Heart left ventricle (tissue), 13 donors: Measurements from ENCODE around the gene MYL6B.

Experiments
- POLR2A ChIP-seq, 2 donors: fragments of 450-650 bp; IDR thresholded peaks; one replicate each; pipeline ENCODE4 v1.6.1; 2017; ENCODE audit warnings: antibody characterized with exemption in 2 of 2, mild to moderate bottlenecking in 2 of 2, moderate library complexity in 2 of 2
- TF ChIP-seq, protein P1 (sequence below), 12 donors: fragments of 200-600 bp; sonication (generic) in 4 of 12; IDR thresholded peaks; one replicate each; pipeline versions ENCODE4 v1.5.0 to v1.8.0; 2018 to 2022; ENCODE audit warnings: antibody characterized with exemption in 12 of 12, mild to moderate bottlenecking in 5 of 12
- donor health status: ischemic (EF 13 %, LVEDD 7.1; RV severe dilation, severe dysfunction).
- donor health status: DM: no; HTN: yes; CAD: no.
- donor health status: DM: no; HTN: no; CAD: no.
- donor health status: ischemic (EF 25% LVEDD 6.9; RV normal size, moderate dysfunction).
- donor health status: ischemic (EF 25% LVEDD 5.7; RV mildly dilated, moderate dysfunction).
- donor health status: ischemic (EF 35%, LVEDD 5.7; RV mildly dilated, moderate dysfunction).
- donor health status: nonischemic (EF 11% LVEDD 7.7; RV severe dilation, severe dysfunction).
- donor health status: DM: yes; HTN: yes; CAD: no.
- donor health status: PGD.
- donor health status: ischemic (EF 29% LVEDD 5.4; RV normal size, mild dysfunction).
- donor health status: nonischemic (EF 23%, LVEDD 6.1; RV moderate dilation, normal function).

DNA sequence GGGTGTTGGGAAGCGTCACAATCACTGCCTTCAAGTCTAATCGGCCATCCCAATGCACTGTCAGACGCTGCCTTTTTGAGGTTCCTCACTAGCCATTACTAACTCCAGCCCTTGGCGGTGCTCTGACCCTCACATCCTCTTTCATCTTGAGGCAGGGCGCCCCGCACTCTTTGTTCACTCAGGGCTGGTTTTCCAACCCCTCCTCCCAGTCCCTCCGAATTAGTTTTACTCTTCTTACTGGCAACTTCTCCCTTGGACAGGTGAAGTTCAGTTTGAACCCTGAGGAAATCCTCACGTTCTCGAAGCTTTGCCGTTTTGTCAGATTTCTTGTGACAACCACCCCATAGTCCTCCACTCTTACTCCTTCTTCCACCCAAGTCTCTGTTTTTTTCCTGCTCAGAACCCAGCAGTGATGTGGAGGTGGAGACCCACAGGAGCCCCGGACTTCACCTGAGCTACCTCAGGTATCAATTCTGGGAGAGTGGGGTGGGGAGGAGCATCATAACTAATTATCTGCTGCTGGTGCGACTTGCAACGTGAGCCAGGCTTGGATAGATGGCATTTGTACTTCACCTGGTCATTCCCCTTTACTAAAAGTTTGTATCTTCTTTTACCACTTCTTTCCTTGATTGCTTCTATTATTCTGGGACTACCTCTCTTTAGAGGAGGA, 33.6 kb upstream of the MYL6B start:
- no peak for TF ChIP-seq POLR2A (IDR thresholded peaks at IDR 0.05)
- TF ChIP-seq, protein P1, sequence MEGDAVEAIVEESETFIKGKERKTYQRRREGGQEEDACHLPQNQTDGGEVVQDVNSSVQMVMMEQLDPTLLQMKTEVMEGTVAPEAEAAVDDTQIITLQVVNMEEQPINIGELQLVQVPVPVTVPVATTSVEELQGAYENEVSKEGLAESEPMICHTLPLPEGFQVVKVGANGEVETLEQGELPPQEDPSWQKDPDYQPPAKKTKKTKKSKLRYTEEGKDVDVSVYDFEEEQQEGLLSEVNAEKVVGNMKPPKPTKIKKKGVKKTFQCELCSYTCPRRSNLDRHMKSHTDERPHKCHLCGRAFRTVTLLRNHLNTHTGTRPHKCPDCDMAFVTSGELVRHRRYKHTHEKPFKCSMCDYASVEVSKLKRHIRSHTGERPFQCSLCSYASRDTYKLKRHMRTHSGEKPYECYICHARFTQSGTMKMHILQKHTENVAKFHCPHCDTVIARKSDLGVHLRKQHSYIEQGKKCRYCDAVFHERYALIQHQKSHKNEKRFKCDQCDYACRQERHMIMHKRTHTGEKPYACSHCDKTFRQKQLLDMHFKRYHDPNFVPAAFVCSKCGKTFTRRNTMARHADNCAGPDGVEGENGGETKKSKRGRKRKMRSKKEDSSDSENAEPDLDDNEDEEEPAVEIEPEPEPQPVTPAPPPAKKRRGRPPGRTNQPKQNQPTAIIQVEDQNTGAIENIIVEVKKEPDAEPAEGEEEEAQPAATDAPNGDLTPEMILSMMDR (IDR thresholded peaks at IDR 0.05) = no peak
